ENCODE results near the gene RELL1.
A peak's percentile ranks its signal among the peaks of the same experiment; 100 is the strongest.

Gene RELL1

DNA sequence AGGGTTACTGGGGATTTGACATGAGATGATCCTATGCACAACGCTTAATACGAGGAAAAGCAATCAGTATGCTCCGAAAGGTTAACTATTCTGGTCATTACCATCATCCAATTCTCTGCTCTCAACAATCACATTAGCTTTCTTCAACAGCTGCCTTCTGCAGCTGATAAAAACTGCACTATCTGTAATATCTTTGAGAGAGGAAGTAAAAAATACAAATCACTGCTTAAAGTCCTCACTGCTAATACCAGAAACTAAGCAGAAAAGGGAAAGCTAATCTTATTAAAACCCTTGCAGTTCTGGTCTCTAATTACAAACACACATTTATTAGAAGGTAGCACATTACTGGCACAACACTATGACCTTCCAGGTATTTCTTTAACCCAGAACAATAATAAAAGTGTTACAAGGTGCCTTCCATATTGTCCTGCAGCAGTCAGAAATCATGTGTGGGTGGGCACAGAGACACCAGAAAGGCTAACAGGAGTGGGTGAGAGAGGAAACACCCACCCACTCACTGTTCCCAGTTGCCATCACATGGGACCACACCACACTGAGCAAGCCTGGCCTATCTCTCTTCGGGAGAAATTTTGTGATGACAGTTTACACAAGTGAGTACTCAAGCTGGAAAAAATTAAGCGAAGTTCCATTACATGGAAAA lies 71.0 kb downstream of the RELL1 start:
- ATAC-seq, result no peak
- peaks cover 6% of the 10 kb centered on the region for H3K4me1 Mint-ChIP-seq
- no peak for DNase-seq (ENCODE audit: low spot score in 2 of 2)
- H3K27ac Mint-ChIP-seq, result peak overlapping the region; percentile 61
- H3K4me3 Mint-ChIP-seq, result no peak overlapping the region
- H3K9me3 Mint-ChIP-seq, result no peaks in the 10 kb centered on the region
- H3K36me3 Mint-ChIP-seq, result peaks cover 42% of the 10 kb centered on the region

DNA sequence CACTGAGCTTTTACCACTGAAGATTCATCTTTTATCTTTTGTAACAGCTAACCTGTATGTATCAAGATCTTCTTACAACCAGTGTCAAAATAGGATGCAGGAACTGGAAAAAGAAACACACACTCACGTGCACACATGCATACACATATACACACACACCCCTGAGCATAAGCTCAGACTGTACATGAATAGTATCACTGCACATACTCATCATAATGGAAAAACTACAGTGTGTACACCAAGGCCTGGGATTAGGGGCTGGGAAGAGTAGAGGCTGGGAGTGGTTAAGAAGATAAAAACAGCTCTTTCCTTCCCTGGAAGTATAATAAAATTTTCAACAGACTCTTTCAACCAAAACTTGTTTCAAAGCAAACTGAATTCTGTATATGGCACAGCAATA lies 73.4 kb downstream of the RELL1 start:
- no peak overlapping the region for H3K4me3 Mint-ChIP-seq
- no peak overlapping the region for H3K27ac Mint-ChIP-seq
- DNase-seq (ENCODE audit: low spot score in 2 of 2), result no peak
- H3K4me1 Mint-ChIP-seq, result peaks cover 6% of the 10 kb centered on the region
- no peaks in the 10 kb centered on the region for H3K9me3 Mint-ChIP-seq
- H3K36me3 Mint-ChIP-seq, result peaks cover 43% of the 10 kb centered on the region
- no peak for ATAC-seq

- H3K4me1 Mint-ChIP-seq, result peaks cover 4% of the 10 kb centered on the region
- DNase-seq (ENCODE audit: low spot score in 2 of 2) (no peak), ATAC-seq (no peak)
- H3K36me3 Mint-ChIP-seq, result peaks cover 39% of the 10 kb centered on the region
- H3K4me3 Mint-ChIP-seq, result no peak overlapping the region
- H3K27ac Mint-ChIP-seq, result no peak overlapping the region
- no peaks in the 10 kb centered on the region for H3K9me3 Mint-ChIP-seq
Measured at GRCh38 chr4:37609626-37610025, 76.5 kb downstream of the RELL1 start.

DNA sequence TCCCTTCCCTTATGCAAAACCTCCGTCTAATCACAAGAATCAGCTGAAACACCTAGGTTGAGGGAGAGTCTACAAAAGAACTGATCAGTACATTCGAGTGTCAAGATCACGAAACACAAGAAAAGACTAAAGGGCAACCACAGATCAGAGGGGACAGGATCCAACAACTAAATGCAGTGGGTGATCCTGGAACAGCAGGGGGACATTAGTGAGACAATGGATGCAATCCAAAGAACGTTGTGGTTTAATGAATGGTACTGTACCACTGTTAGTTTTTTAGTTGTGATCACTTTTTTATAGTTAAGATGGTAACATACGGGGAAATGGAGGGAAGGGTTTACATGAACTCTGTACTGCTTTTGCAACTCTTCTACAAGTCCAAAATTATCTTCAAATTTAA lies 79.2 kb downstream of the RELL1 start:
- Mint-ChIP-seq H3K4me1 (peaks cover 23% of the 10 kb centered on the region), H3K27ac (no peak overlapping the region), H3K4me3 (no peak overlapping the region)

GRCh38 chr4:37605843-37606565 lies 80.2 kb downstream of the RELL1 start:
- DNase-seq (ENCODE audit: low spot score in 2 of 2) (no peak), ATAC-seq (no peak)
- Mint-ChIP-seq H3K9me3 (no peaks in the 10 kb centered on the region), H3K27ac (peak overlapping the region; percentile 83), H3K4me1 (peaks cover 34% of the 10 kb centered on the region), H3K36me3 (peaks cover 19% of the 10 kb centered on the region), H3K4me3 (no peak overlapping the region)

More for the DNA sequence above, 79.2 kb downstream of the RELL1 start:
- H3K9me3 Mint-ChIP-seq, result no peaks in the 10 kb centered on the region
- H3K36me3 Mint-ChIP-seq, result peaks cover 29% of the 10 kb centered on the region
- no peak for ATAC-seq
- no peak for DNase-seq (ENCODE audit: low spot score in 2 of 2)

- DNase-seq (ENCODE audit: low spot score in 2 of 2) (no peak), ATAC-seq (peak; percentile 50)
- Mint-ChIP-seq H3K27ac (peak overlapping the region; percentile 83), H3K4me1 (peaks cover 34% of the 10 kb centered on the region), H3K4me3 (no peak overlapping the region), H3K36me3 (peaks cover 7% of the 10 kb centered on the region), H3K9me3 (no peaks in the 10 kb centered on the region)
Measured at GRCh38 chr4:37604461-37604860, 81.7 kb downstream of the RELL1 start.

- Mint-ChIP-seq H3K4me3 (no peak overlapping the region), H3K9me3 (no peaks in the 10 kb centered on the region), H3K27ac (no peak overlapping the region), H3K4me1 (peaks cover 40% of the 10 kb centered on the region), H3K36me3 (peaks cover 5% of the 10 kb centered on the region)
- DNase-seq (ENCODE audit: low spot score in 2 of 2) (no peak), ATAC-seq (no peak)
Measured at GRCh38 chr4:37603711-37604110, 82.5 kb downstream of the RELL1 start.

- peaks cover 40% of the 10 kb centered on the region for H3K4me1 Mint-ChIP-seq
- DNase-seq (ENCODE audit: low spot score in 2 of 2), result peak; percentile 78 to 92
- H3K36me3 Mint-ChIP-seq, result peaks cover 2% of the 10 kb centered on the region
- no peak overlapping the region for H3K27ac Mint-ChIP-seq
- no peak overlapping the region for H3K4me3 Mint-ChIP-seq
- ATAC-seq, result peak; percentile 38
- H3K9me3 Mint-ChIP-seq, result no peaks in the 10 kb centered on the region
Measured at GRCh38 chr4:37603070-37603468, 83.1 kb downstream of the RELL1 start.

DNA sequence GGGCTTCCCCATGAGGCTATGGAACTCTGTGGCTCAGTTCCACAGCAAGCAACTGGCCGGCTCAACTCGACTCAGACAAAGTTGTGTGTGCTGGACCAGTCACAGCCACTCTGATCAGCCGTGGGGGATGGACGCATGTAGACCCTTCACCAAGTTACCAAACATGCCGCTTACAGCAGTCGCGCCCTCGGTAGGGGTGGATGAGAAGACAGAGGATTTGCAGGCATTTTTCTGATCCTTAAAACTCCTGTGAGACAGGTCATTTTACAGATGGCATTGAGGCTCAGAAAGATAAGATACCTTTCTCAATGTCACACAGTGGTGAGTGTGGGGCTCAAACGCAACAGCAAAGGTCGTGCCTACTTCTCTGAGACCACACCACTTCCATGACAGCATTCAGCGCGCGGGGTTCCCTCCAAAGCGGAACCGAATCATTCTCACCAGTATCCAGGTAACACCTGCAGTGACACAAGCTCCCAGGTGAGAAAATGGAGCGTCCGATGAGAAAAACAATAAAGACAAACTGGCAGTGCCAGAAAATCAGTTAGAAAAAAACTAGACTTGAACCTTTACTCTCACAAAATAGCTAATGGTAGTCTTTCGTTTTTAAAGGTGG lies 83.6 kb downstream of the RELL1 start:
- no peak overlapping the region for H3K4me3 Mint-ChIP-seq
- peaks cover 40% of the 10 kb centered on the region for H3K4me1 Mint-ChIP-seq
- no peak for DNase-seq (ENCODE audit: low spot score in 2 of 2)
- ATAC-seq, result no peak
- H3K36me3 Mint-ChIP-seq, result no peaks in the 10 kb centered on the region
- no peaks in the 10 kb centered on the region for H3K9me3 Mint-ChIP-seq
- H3K27ac Mint-ChIP-seq, result no peak overlapping the region

DNA sequence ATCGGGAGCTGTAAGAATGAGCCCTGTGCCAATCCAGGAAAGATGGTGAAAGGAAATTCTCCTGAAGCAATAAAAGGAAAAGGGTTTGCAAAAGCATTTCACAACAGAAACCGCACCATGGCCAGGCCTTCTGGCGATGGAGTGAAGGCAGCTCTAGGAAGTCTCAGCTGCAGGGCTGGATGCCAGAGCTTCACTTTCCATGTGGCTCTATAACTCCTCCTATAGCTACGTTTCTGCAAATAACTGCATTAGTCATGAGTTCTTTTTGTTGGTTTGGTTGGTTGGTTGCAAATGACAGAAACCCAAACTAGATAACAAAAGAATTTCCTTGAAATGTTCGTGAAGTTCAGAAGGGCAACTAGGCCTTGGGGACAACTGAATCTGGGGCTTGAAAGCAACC lies 84.6 kb downstream of the RELL1 start:
- ATAC-seq, result peak; percentile 57
- DNase-seq (ENCODE audit: low spot score in 2 of 2), result no peak
- Mint-ChIP-seq H3K4me3 (no peak overlapping the region), H3K27ac (peak overlapping the region; percentile 62), H3K36me3 (no peaks in the 10 kb centered on the region), H3K9me3 (no peaks in the 10 kb centered on the region), H3K4me1 (peaks cover 40% of the 10 kb centered on the region)

DNA sequence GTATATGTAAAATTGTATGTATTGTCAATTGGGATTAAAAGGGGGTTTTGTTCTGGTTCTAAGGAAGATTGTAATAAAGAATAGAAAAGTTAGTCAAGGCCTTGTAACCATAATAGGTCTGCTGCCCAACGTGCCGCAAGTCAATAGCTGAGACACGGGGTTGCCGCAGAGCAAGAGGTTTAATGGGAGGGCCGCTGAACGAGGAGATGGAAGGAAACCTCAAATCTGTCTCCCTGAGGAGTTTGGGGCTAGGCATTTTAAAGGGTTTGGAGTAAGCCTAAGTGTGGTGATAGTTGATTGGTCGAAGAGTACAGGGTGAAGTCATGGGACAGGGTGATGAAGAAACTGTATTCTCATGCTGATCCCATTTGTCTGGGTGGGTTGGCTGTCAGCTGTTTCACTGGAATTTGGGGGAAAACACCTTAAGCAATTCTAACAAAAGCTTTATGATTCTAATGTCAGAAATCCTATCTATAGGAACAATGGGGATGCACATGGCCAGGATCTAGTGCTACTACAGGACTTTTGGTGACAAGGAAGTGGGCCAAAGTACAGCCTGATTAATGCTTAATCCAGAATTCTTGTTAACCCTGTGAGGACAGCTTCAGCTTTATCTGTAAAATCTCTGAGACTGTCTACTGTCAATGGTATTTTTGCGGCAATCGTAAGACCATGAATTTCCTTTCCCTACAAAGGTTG lies 86.9 kb downstream of the RELL1 start:
- H3K9me3 Mint-ChIP-seq, result no peaks in the 10 kb centered on the region
- H3K27ac Mint-ChIP-seq, result peak overlapping the region; percentile 58
- H3K36me3 Mint-ChIP-seq, result no peaks in the 10 kb centered on the region
- peaks cover 32% of the 10 kb centered on the region for H3K4me1 Mint-ChIP-seq
- no peak overlapping the region for H3K4me3 Mint-ChIP-seq
- DNase-seq (ENCODE audit: low spot score in 2 of 2), result no peak
- no peak for ATAC-seq

DNA sequence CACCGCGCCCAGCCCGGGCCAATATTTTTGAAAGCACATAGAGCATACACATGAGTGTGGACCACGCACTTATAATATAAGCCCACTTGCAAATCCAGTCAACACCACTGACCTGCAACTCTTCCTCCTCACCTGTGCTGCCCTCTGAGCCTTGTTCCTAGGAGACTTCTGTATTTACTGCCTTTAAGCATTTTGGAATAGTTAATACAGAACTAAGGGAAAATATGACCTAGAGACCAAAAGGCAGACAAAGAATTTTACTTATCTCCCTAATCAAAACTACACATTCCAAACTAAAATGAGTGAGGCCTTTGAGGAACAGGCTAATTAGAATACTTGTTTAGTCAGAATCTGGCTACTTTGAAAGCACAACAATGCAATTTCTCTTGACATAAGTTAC lies 89.1 kb downstream of the RELL1 start:
- peaks cover 17% of the 10 kb centered on the region for H3K4me1 Mint-ChIP-seq
- no peaks in the 10 kb centered on the region for H3K9me3 Mint-ChIP-seq
- DNase-seq (ENCODE audit: low spot score in 2 of 2) (no peak), ATAC-seq (no peak)
- H3K27ac Mint-ChIP-seq, result no peak overlapping the region
- no peak overlapping the region for H3K4me3 Mint-ChIP-seq
- H3K36me3 Mint-ChIP-seq, result no peaks in the 10 kb centered on the region

GRCh38 chr4:37595875-37596680 lies 90.1 kb downstream of the RELL1 start:
- ATAC-seq (no peak), DNase-seq (ENCODE audit: low spot score in 2 of 2) (no peak)
- Mint-ChIP-seq H3K36me3 (no peaks in the 10 kb centered on the region), H3K4me3 (no peak overlapping the region), H3K4me1 (peaks cover 7% of the 10 kb centered on the region), H3K27ac (no peak overlapping the region), H3K9me3 (no peaks in the 10 kb centered on the region)

DNA sequence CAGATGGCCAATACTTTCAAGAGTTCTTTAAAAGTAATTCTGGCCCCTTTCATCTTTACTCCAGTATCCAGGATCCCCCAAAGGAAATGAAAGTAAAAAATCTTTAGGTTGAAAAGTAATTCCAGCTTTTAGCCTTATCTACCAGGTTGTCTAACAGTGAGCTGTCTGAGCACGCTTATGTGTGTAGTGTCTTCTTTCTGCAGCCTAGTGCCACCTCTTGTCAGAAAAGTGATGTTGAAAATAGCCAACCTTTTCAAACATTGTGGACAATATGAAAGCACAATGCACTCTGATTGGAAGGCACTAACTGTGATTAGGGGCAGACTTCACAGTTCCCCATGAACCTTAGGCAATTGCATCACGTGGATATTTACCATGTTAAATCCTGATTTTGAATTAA lies 92.1 kb downstream of the RELL1 start:
- DNase-seq (ENCODE audit: low spot score in 2 of 2), result no peak
- Mint-ChIP-seq H3K36me3 (no peaks in the 10 kb centered on the region), H3K27ac (no peak overlapping the region), H3K4me3 (no peak overlapping the region), H3K9me3 (no peaks in the 10 kb centered on the region), H3K4me1 (peaks cover 4% of the 10 kb centered on the region)
- ATAC-seq, result no peak

DNA sequence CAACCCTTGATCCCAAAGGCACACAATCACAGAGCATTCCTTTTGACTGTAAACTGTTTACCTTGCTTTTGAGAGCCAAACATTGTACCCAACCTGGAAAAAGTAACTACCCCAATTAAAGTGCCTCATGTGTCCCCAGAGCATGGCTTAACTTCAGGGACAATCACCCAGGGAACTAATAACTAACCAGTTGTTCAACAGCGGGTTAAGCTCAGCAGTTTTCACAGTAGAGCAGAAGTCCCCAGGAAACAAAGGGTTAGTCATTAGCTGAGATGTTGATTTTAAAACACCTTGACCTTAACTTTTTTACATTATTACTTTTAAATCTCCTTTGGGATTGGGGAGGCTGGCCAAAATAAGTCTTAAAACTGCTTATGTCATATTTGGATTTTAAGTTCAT lies 94.8 kb downstream of the RELL1 start:
- ATAC-seq, result no peak
- H3K4me3 Mint-ChIP-seq, result no peak overlapping the region
- no peaks in the 10 kb centered on the region for H3K36me3 Mint-ChIP-seq
- H3K9me3 Mint-ChIP-seq, result no peaks in the 10 kb centered on the region
- no peak for DNase-seq (ENCODE audit: low spot score in 2 of 2)
- no peaks in the 10 kb centered on the region for H3K4me1 Mint-ChIP-seq
- no peak overlapping the region for H3K27ac Mint-ChIP-seq
